Breast epithelium (tissue), 4 donors: ENCODE results near the gene NPC2. TPM values are rescaled to one million over a fixed set of nuclear protein-coding genes. Genes with fewer than 3 reads are reported as not detected.

Source experiments
- DNase-seq, 2 donors: peaks; one replicate each; pipeline ENCODE4 v3.0.0-alpha.2; 2019; ENCODE audit warnings: low spot score in 2 of 2
- H3K27ac ChIP-seq, 2 donors: fragments of 200-600 bp; sonication (generic) in 1 of 2; one replicate each; pipeline ENCODE4 v1.5.1; 2016 to 2019; ENCODE audit warnings: mild to moderate bottlenecking in 1 of 2
- H3K27me3 ChIP-seq, 2 donors: fragments of 200-600 bp; sonication (generic) in 1 of 2; one replicate each; pipeline versions ENCODE4 v1.5.1 to v1.6.0; 2017 to 2019; ENCODE audit warnings: control low read depth in 1 of 2, mild to moderate bottlenecking in 1 of 2
- H3K36me3 ChIP-seq: fragments of 200-600 bp; one replicate; pipeline ENCODE4 v1.5.1; 2019
- H3K4me1 ChIP-seq, 2 donors: fragments of 200-600 bp; sonication (generic); one replicate each; pipeline ENCODE4 v1.5.1; 2016 to 2019; ENCODE audit warnings: control low read depth in 1 of 2
- H3K4me3 ChIP-seq, 3 donors: fragments of 200-600 bp; sonication (generic); 1 replicate in 2 of 3; 2 replicates in 1 of 3; pipeline ENCODE4 v1.5.1; 2016 to 2019; ENCODE audit warnings: mild to moderate bottlenecking in 3 of 3, moderate library complexity in 2 of 3
- H3K9me3 ChIP-seq, 2 donors: fragments of 200-600 bp; sonication (generic) in 1 of 2; one replicate each; pipeline ENCODE4 v1.5.1; 2016 to 2019; ENCODE audit warnings: control low read depth in 1 of 2
- POLR2A ChIP-seq: fragments of 450-650 bp; IDR thresholded peaks from one replicate; pipeline ENCODE4 v1.6.1; 2016; ENCODE audit warnings: antibody characterized with exemption, mild to moderate bottlenecking, moderate library complexity
- POLR2AphosphoS5 ChIP-seq, 3 donors: sonication (generic); formaldehyde crosslinking; IDR thresholded peaks; one replicate each; pipeline ENCODE4 v1.6.1; 2017; ENCODE audit warnings: antibody characterized with exemption in 3 of 3
- intact Hi-C: fragments of 100-400 bp; cut with DNase I; formaldehyde crosslinking; loops from one replicate; pipeline ENCODE4 v1.15.1; 2023; ENCODE audit warnings: low total_unique reads
- total RNA-seq, 3 donors: library from RNA; depleted of rRNA; stranded (reverse); fragments of >200 nt; gene quantifications; one replicate each; pipeline ENCODE4 v1.1.0, GENCODE V29; 2016

Gene NPC2
- total RNA-seq, 3 donors from 2014 or later: 277 to 663 (median 594) TPM

GRCh38 chr14:74429991-74430390 lies 63.1 kb downstream of the NPC2 start:
- TF ChIP-seq POLR2A (no peak), POLR2AphosphoS5 (IDR thresholded peaks at IDR 0.05) (no peak)
- Histone ChIP-seq H3K9me3 (no peaks in the 10 kb centered on the region), H3K36me3 (no peaks in the 10 kb centered on the region), H3K4me3 (no peak overlapping the region), H3K4me1 (no peaks in the 10 kb centered on the region), H3K27ac (no peak overlapping the region), H3K27me3 (peaks cover 0 to 8% of the 10 kb centered on the region in 2 donors)
- intact Hi-C loops: no loop called here
- DNase-seq: no peak

Other genes starting within 250 kb of the NPC2 start
- 10 to 100 TPM; 38.2 to 57.0 (median 54.7) TPM for gene ABCD4, start 190.4 kb downstream of the NPC2 start, total RNA-seq
- not detected for gene VRTN, start 144.8 kb downstream of the NPC2 start, total RNA-seq
- gene SYNDIG1L, start 67.1 kb downstream of the NPC2 start, total RNA-seq: 1 to 10 TPM in 1 of 3 donors, under 1 TPM in 2; 0.33 to 1.0 (median 0.64) TPM
- 10 to 100 TPM; 17.3 to 31.8 (median 21.3) TPM for gene ISCA2, start 460 bp upstream of the NPC2 start, total RNA-seq
- 10 to 100 TPM; 34.7 to 91.1 (median 79.0) TPM for gene LTBP2, start 118.9 kb upstream of the NPC2 start, total RNA-seq
- gene AREL1, start 219.8 kb upstream of the NPC2 start, total RNA-seq: 10 to 100 TPM; 17.0 to 24.3 (median 24.0) TPM
- gene FCF1, start 219.8 kb upstream of the NPC2 start, total RNA-seq: 10 to 100 TPM; 29.4 to 34.6 (median 33.8) TPM